CD4-positive, alpha-beta T cell treated with Interleukin-2 at 100 ng/mL for 4 hours (primary cell): Measurements from ENCODE around the gene IL1F10.

Experiments used
- DNase-seq: peaks from one replicate; pipeline ENCODE4 v3.0.0-alpha.2; 2020; ENCODE audit warnings: low spot score

The IL1F10 gene

DNA sequence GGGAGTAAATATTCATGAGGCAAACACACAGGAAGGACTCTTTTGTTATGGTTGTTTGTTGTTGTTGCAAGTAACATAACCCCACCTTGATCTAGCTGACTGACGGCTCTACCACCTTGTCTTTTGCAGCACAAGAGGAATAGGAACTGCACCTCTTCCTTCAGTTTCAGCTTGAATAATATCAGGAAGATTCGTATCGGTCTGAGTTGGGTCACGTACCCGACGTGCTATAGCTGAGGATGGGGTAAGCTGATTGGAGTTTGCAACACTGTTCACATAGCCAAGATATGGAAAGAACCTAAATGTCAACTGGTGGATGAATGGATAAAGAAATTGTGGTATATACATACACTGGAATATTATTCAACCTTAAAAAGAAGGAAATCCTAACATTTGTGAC lies 45.1 kb downstream of the IL1F10 start:
- no peak for DNase-seq

DNA sequence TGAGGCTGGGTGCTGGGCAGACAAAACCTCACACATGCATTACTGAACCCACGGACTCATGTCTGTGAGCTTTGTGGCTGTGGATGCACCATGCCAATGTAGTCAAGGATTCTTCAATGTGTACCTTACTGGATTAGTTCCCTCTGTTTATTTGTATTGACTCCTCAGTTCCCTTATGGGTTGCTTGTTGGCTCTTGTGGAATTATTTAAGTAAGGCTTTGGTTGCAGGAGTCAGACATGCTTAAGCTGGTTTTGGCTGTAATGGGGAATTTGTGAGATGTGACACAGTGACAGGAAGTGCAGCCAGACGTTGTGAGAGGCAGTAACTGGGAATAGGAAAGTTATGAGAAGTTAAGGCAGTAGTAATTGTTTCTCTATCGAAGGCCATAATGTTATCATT lies 46.0 kb downstream of the IL1F10 start:
- no peak for DNase-seq

DNA sequence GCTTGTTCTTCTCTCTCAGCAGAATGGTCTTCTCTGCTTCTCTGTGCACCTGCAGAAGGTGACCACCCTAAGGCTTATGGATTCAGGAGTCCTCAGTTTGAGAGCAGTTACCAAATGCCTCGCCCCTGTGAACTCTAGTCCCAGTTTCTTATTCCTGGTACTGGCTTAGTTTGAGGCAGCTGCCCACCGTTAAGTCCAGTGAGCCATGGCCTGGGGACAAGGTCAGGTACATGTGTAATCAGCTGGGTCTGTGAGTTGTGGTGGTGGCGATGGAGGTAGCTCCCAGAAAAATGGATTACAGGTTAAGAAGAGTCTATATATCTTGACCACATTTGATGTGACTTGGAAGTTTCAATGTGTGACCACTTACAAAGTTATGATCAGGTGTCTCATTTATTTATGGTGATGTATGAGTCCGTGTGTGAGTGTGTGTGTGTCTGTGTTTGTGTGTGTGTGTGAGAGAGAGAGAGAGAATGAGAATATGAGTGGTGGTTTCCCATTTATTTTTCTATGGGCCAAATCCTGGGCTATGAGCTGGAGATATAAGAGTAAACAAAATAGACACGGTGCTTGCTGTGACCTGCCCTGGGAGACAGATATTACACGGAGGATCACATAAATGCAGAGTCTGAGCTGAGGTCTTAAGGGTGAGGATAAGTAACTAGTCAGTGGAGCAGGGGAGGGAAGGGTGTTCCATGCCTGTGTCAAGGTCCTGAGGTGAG lies 46.6 kb downstream of the IL1F10 start:
- no peak for DNase-seq

DNA sequence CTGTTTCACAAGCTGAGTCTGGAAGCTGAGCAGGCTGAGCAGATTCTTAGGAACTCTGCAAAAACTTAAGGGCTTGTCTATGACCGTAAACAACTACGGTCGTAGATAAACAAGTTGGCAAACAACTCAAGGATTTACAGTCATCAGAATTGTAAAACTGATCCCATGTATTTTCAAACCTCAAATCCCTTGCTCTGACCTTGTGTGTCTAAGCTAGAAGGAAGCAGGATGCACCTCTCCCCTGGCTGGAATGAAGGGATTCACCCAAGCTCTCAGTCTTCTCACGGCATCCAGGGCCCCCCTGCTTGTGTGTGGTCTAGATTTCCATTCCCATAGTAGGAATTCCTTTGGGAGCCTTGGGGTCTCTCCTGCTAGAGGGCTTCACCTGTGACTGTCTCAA lies 47.2 kb downstream of the IL1F10 start:
- no peak for DNase-seq

DNA sequence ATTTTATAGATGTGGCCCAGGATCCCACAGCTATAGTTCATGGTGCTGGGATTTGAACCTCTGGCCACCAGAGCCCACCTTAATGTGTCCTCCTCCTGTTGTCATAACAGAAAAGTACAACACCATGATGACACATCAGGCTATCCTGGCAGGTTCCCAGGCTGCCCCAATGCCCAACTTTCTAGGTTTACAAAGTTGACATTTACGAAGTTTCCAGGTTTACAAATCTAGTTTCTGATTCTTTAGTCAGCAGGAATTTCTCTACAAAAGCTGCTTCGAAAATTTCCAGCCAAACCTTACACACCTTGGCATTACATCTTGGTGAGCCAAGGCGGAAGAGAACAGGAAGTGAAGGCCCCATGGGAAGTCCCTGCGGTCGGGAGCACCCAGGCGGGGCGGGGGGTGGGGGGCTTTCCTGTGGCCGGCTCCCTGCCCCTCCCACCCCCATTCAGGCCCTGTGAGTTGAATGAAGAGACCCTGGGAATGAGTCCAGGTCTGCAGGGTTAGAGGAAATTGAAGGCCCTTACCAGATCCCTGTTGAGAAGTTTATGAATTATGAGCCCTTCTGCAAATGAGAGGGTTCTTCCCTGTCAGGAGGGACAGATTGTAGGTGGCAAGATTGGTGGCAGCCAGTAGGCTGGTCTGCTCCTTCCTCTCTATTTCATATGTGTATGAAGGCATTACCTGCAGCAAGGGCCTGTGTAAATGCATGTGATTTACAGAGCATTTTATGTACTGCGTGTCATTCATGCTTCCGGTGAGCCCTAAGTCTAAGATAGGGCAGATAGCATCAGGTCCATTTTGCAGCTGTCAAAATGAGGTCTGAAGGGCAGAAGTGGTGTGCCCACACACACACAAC lies 48.6 kb downstream of the IL1F10 start:
- DNase-seq = peak; percentile 15

- DNase-seq = no peak
These were observed 49.9 kb downstream of the IL1F10 start for GRCh38 chr2:113117541-113118262.

GRCh38 chr2:113118263-113118657 lies 50.5 kb downstream of the IL1F10 start:
- no peak for DNase-seq

DNA sequence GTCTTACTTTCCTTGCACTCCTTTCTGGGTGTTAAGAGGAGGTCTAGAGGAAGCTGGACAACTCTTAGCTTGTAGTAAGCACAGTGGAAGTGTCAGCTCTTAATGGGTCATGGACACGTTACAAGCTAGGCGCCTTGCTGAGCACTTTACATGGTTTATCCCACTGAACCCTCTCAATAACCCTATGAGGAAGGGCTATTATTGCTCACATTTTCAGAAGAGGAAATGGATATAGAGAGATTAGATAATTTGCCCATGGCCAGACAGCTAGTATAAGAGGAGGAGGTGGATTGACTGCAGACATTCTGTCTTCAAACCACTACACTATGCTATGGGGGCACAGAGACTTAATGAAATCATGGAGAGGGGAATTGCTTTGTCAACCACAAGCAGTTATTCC lies 51.3 kb downstream of the IL1F10 start:
- DNase-seq = no peak

DNA sequence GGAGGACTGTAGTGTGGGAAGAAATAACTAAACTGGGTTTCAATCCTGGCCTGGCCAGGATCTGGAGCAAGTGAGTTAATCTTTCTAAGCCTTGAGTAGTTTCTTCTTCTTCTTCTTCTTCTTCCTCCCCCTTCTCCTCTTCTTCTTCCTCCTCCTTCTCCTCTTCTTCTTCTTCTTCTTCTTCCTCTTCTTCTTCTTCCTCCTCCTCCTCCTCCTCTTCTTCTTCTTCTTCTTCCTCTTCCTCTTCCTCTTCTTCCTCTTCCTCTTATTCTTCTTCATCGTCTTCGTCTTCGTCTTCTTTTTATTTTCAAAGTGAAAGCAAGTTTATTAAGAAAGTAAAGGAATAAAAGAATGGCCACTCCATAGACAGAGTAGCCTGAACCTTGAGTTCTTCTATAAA lies 53.1 kb downstream of the IL1F10 start:
- no peak for DNase-seq

- DNase-seq = no peak
These were observed 54.6 kb downstream of the IL1F10 start for GRCh38 chr2:113122364-113122763.

GRCh38 chr2:113123726-113124125 lies 56.0 kb downstream of the IL1F10 start:
- DNase-seq = no peak

- DNase-seq = no peak
These were observed 56.6 kb downstream of the IL1F10 start for GRCh38 chr2:113124181-113124961.
